HepG2 (cell line): ENCODE measurements around the gene P3H4. TPM values are rescaled to one million over a fixed set of nuclear protein-coding genes. Genes with fewer than 3 reads are reported as not detected.
A peak's percentile ranks its signal among the peaks of the same experiment; 100 is the strongest.

ENCODE experiments used
- CBFB ChIP-seq: sonication (generic); formaldehyde crosslinking; IDR thresholded peaks from 2 replicates; pipeline ENCODE4 v1.4.0; 2020; ENCODE audit warnings: missing genetic modification reagents
- DR1 ChIP-seq: sonication (generic); formaldehyde crosslinking; IDR thresholded peaks from 2 replicates; pipeline ENCODE4 v1.8.0; 2021; ENCODE audit warnings: mild to moderate bottlenecking, missing genetic modification reagents, inconsistent platforms
- KDM4B ChIP-seq: sonication (generic); formaldehyde crosslinking; IDR thresholded peaks from 2 replicates; pipeline ENCODE4 v1.4.0; 2020; ENCODE audit warnings: missing genetic modification reagents
- MYPOP ChIP-seq: sonication (generic); formaldehyde crosslinking; IDR thresholded peaks from 2 replicates; pipeline ENCODE4 v1.8.1; 2023; ENCODE audit warnings: mild to moderate bottlenecking, moderate library complexity, missing genetic modification reagents
- POLR2A ChIP-seq, 2 experiments: IDR thresholded peaks; 2 replicates each; pipeline ENCODE4 v1.6.1; 2011; ENCODE audit warnings: low read depth in 2 of 2, low read length in 2 of 2, mild to moderate bottlenecking in 1 of 2, moderate library complexity in 1 of 2; ENCODE audit not compliant: insufficient read depth in 1 of 2
- SNAI1 ChIP-seq: sonication (generic); formaldehyde crosslinking; IDR thresholded peaks from 2 replicates; pipeline ENCODE4 v1.5.0; 2020; ENCODE audit warnings: mild to moderate bottlenecking, missing genetic modification reagents, borderline replicate concordance
- SNAPC4 ChIP-seq: sonication (generic); formaldehyde crosslinking; IDR thresholded peaks from 2 replicates; pipeline ENCODE4 v1.4.0; 2020; ENCODE audit warnings: mild to moderate bottlenecking, missing genetic modification reagents
- SOX6 ChIP-seq, 2 experiments: fragments of 450-650 bp in 1 of 2; sonication (generic) in 1 of 2; formaldehyde crosslinking in 1 of 2; IDR thresholded peaks; 2 replicates each; pipeline versions ENCODE4 v1.4.0 to v1.6.1; 2017 to 2020; ENCODE audit warnings: antibody characterized with exemption in 1 of 2, mild to moderate bottlenecking in 1 of 2, missing genetic modification reagents in 1 of 2
- SRSF9 ChIP-seq: fragments of 200-400 bp; formaldehyde crosslinking; IDR thresholded peaks from 2 replicates; pipeline ENCODE4 v1.6.1; 2018; ENCODE audit warnings: borderline replicate concordance, mild to moderate bottlenecking, low read depth, low read length; ENCODE audit not compliant: insufficient read depth, poor library complexity, severe bottlenecking
- ZBTB7A ChIP-seq: sonication (generic); formaldehyde crosslinking; IDR thresholded peaks from 2 replicates; pipeline ENCODE4 v1.8.0; 2022; ENCODE audit warnings: mild to moderate bottlenecking, missing genetic modification reagents
- ZKSCAN8 ChIP-seq: IDR thresholded peaks from 2 replicates; pipeline ENCODE4 v1.6.1; 2016; ENCODE audit warnings: borderline replicate concordance, missing genetic modification reagents, missing compliant biosample characterization
- ZNF235 ChIP-seq: sonication (generic); formaldehyde crosslinking; IDR thresholded peaks from 2 replicates; pipeline ENCODE4 v1.8.1; 2023; ENCODE audit warnings: mild to moderate bottlenecking, missing genetic modification reagents, borderline replicate concordance
- ZNF253 ChIP-seq: sonication (generic); formaldehyde crosslinking; IDR thresholded peaks from 2 replicates; pipeline ENCODE4 v1.8.0; 2022; ENCODE audit warnings: mild to moderate bottlenecking, missing genetic modification reagents, borderline replicate concordance
- ZNF276 ChIP-seq: sonication (generic); formaldehyde crosslinking; IDR thresholded peaks from 2 replicates; pipeline ENCODE4 v1.4.0; 2020; ENCODE audit warnings: mild to moderate bottlenecking, low read depth, missing genetic modification reagents
- ZNF670 ChIP-seq: sonication (generic); formaldehyde crosslinking; IDR thresholded peaks from 2 replicates; pipeline ENCODE4 v1.8.0; 2022; ENCODE audit warnings: mild to moderate bottlenecking, missing genetic modification reagents, borderline replicate concordance
- ZSCAN20 ChIP-seq: sonication (generic); formaldehyde crosslinking; IDR thresholded peaks from 2 replicates; pipeline ENCODE4 v1.4.0; 2020; ENCODE audit warnings: missing genetic modification reagents, mild to moderate bottlenecking, borderline replicate concordance
- ZSCAN21 ChIP-seq: sonication (generic); formaldehyde crosslinking; IDR thresholded peaks from 2 replicates; pipeline ENCODE4 v1.8.0; 2022; ENCODE audit warnings: mild to moderate bottlenecking, missing genetic modification reagents, moderate library complexity, borderline replicate concordance
- polyA plus RNA-seq, 8 experiments: library from polyadenylated mRNA; depleted of rRNA in 3 of 8; stranded (reverse) in 7 of 8; unstranded in 1 of 8; fragments of >200 nt; fragmentation: Illumina TruSeq in 4 of 8; extraction: Trizol in 4 of 8; gene quantifications; 2 replicates each; pipeline versions ENCODE4 v1.2.1 to v1.2.3, GENCODE V29; 2011 to 2016; ENCODE audit warnings: low read depth in 4 of 8, missing spikeins in 1 of 8, mixed read lengths in 1 of 8; ENCODE audit not compliant: insufficient read depth in 1 of 8
- total RNA-seq, 5 experiments: library from RNA; depleted of rRNA; stranded (reverse); fragments of >200 nt; fragmentation: Illumina TruSeq; extraction: Trizol; gene quantifications; 2 replicates each; pipeline ENCODE4 v1.2.3, GENCODE V29; 2016; ENCODE audit warnings: low read depth in 1 of 5
- TF ChIP-seq, protein P1 (sequence below): sonication (generic); formaldehyde crosslinking; IDR thresholded peaks from 2 replicates; pipeline ENCODE4 v1.9.0; 2021; ENCODE audit warnings: missing genetic modification reagents, borderline replicate concordance

The P3H4 gene
- total and polyA plus RNA-seq, 2 of the 13 experiments (the other 11 are each of a cell fraction or from before 2014, with no cell fraction given), result 37.1 to 50.6 TPM

- TF ChIP-seq, protein P1, sequence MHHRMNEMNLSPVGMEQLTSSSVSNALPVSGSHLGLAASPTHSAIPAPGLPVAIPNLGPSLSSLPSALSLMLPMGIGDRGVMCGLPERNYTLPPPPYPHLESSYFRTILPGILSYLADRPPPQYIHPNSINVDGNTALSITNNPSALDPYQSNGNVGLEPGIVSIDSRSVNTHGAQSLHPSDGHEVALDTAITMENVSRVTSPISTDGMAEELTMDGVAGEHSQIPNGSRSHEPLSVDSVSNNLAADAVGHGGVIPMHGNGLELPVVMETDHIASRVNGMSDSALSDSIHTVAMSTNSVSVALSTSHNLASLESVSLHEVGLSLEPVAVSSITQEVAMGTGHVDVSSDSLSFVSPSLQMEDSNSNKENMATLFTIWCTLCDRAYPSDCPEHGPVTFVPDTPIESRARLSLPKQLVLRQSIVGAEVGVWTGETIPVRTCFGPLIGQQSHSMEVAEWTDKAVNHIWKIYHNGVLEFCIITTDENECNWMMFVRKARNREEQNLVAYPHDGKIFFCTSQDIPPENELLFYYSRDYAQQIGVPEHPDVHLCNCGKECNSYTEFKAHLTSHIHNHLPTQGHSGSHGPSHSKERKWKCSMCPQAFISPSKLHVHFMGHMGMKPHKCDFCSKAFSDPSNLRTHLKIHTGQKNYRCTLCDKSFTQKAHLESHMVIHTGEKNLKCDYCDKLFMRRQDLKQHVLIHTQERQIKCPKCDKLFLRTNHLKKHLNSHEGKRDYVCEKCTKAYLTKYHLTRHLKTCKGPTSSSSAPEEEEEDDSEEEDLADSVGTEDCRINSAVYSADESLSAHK (CRISPR knock-in tag), result no peak
- TF ChIP-seq MYPOP (CRISPR knock-in tag) (peak; percentile 3; the same call in 1 of the 2 replicates), ZBTB7A (CRISPR knock-in tag) (no peak), KDM4B (no peak), SNAPC4 (CRISPR knock-in tag) (0 out of 2 replicates have a peak, but pooled peaks have one; percentile 25), ZNF276 (no peak), ZSCAN21 (no peak), ZSCAN20 (CRISPR knock-in tag) (no peak), SOX6 (IDR thresholded peaks at IDR 0.05) (no peak), SOX6 (CRISPR knock-in tag; IDR thresholded peaks at IDR 0.05) (0 out of 2 replicates have a peak, but pooled peaks have one; percentile 7), SRSF9 (no peak), DR1 (0 out of 2 replicates have a peak, but pooled peaks have one; percentile 39), ZNF235 (CRISPR knock-in tag) (no peak), POLR2A (IDR thresholded peaks at IDR 0.05; ENCODE audit: insufficient read depth in 1 of 2, low read depth in 2 of 2, low read length in 2 of 2) (peak in 1 of 2 experiments; percentile 1; a peak in 1 of 4 replicates), ZKSCAN8 (CRISPR knock-in tag) (0 out of 2 replicates have a peak, but pooled peaks have one; percentile 9), SNAI1 (CRISPR knock-in tag) (0 out of 2 replicates have a peak, but pooled peaks have one; percentile 71), CBFB (CRISPR knock-in tag) (no peak), ZNF670 (CRISPR knock-in tag) (no peak; the same call in 1 of the 2 replicates), ZNF253 (no peak)
These were observed 1.5 kb upstream of the P3H4 start (continued) for GRCh38 chr17:41813152-41813680.
